Astrocyte (in vitro differentiated cells and primary cell): Measurements from ENCODE around the gene ARHGAP24.

ENCODE experiments used
- CTCF ChIP-seq: IDR thresholded peaks from 2 replicates; pipeline ENCODE4 v1.5.1; 2011; ENCODE audit warnings: low read depth, mild to moderate bottlenecking, inconsistent platforms, low read length, moderate library complexity; ENCODE audit not compliant: insufficient read depth
- EZH2 ChIP-seq: IDR thresholded peaks from 2 replicates; pipeline ENCODE4 v1.6.1; 2012; ENCODE audit warnings: mild to moderate bottlenecking, low read length, inconsistent platforms; ENCODE audit not compliant: insufficient read depth

- TF ChIP-seq CTCF = no peak
- TF ChIP-seq EZH2 = no peak
Measured at GRCh38 chr4:85722807-85723206, 247.9 kb downstream of the ARHGAP24 start.
